NCI-H2196 (cell line): ENCODE data around the gene KCNF1.

Source experiments
- DNase-seq: peaks from one replicate; lab custom pipeline; 2025; ENCODE audit not compliant: unreplicated experiment; lab: John Stamatoyannopoulos, UW

The KCNF1 gene, protein sequence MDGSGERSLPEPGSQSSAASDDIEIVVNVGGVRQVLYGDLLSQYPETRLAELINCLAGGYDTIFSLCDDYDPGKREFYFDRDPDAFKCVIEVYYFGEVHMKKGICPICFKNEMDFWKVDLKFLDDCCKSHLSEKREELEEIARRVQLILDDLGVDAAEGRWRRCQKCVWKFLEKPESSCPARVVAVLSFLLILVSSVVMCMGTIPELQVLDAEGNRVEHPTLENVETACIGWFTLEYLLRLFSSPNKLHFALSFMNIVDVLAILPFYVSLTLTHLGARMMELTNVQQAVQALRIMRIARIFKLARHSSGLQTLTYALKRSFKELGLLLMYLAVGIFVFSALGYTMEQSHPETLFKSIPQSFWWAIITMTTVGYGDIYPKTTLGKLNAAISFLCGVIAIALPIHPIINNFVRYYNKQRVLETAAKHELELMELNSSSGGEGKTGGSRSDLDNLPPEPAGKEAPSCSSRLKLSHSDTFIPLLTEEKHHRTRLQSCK

GRCh38 chr2:10911291-10912075 is at the start of gene KCNF1:
Gene KCNF1 (plus strand): TSS chr2:10911934. CDS start chr2:10912427, 493 bp downstream.
- DNase-seq, result peak; percentile 30

GRCh38 chr2:10862330-10862729 is 49.4 kb upstream of the KCNF1 start:
- DNase-seq, result no peak

DNA sequence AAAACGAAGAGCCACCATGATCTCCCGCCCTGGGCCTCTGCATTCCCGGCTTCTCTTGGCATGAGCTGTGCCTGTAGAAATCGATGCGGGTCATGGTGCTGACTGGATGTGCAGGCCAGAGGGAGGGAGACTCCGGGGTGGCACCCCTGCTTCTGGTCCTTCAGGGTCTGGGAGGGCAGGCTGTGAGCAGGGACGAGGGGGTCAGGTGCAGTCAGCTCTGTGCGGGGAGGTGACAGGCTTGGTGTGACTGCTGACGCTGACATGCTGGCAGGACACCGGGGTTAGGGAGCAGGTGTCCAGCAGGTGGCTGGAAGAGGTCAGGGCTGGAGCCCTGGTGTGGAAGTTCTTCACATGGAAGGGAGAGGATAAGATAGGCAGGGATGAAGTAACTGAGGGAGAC is 48.7 kb upstream of the KCNF1 start:
- DNase-seq, result no peak

GRCh38 chr2:10863837-10864236 is 47.9 kb upstream of the KCNF1 start:
- DNase-seq, result no peak

DNA sequence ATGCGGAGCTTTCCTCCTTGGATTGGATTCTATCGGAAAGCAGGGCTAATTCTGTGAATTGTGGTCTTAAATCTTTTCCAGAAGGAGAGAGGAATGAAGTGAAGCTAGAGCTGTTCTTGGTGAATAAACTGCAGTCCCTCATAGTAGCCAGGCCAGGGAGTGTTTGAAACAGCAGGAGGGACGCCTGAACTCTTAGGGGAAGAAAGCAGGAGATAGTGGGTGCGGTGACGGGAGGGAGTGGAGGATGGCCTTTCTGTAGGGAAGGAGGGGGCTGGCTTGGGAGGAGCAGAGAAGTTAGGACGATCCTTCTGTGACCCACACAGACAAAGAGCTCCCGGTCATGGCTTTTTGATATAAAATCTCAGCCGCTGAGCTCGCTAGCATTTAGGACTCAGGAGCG is 47.5 kb upstream of the KCNF1 start:
- no peak for DNase-seq

DNA sequence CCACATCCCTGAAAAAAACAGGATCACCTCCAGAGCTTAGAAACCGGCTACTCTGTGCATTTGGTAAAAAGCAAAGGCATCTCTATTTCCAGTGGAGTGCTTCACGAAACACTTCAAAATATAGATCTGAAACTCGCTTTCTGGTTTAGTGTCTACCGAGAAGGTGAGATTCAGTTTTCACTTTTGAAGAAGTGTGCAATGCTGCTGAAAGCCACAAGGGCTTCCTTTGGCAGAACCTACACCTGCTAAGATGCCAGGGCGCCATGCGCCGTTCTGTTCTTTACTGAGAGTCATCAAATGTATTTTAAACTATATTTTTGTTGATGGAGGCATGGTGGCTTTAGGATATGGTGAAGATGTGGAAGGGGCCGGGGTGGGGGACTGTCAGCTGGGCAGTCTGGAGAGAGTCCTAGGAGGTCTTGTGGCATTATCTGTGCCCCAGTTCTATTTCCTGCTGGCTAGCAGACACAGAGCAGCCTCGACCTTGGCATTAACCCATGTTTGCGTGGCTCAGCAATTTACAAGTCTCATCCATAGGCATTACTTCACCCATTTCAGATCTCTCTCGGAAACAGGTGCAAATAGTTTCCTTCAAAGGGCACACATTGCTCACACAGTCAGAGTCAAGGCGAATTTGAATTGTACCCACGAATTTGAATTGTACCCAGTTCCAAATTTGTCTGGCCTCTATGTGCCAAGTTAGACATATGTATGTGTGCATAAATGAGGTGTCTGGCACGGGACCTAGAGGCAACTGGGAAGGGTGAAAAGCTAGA is 46.7 kb upstream of the KCNF1 start:
- DNase-seq, result no peak

- no peak for DNase-seq
Observed at GRCh38 chr2:10865841-10866240, 45.9 kb upstream of the KCNF1 start.

- no peak for DNase-seq
Observed at GRCh38 chr2:10867692-10868420, 43.9 kb upstream of the KCNF1 start.

DNA sequence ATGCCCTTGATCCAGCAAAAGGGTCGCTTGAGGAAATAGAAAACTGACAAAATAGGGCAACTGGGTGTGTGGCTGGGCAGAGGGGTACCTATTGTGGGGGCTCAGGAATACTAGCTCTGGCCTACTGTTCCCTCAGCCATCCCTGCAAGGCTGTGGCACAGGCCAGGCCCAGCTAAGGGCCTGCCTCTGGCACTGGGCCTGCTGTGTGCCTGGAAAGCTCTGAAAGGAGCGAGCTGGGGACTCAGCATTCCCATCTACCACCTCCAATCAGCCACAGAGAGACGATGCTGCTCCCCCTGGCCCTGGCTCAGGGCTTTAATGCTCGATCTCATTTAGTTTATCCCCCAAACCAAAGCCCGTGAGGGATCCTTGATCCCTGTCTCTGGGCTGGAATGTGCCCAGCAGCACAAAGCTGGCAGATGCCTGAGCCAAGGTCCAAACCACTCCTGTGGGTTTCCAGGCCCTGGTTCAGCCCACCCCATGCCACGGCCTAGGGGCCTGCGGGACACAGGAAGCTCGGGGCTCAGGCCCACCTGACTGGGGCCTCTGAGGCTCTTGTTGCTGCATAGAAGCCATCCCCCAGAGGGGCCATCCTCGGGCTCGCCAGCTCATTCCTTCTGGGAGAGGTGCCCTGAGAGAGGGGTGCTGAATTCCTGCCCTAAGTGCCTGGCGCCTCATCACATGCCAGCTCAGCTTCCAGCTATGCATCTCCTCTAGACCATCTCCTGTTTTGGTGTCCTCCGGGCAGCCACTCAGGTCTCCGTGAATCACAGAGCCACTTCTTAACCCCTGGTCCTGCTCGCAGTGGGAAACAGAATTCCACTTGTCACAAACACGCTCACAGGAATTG is 43.0 kb upstream of the KCNF1 start:
- DNase-seq, result no peak

DNA sequence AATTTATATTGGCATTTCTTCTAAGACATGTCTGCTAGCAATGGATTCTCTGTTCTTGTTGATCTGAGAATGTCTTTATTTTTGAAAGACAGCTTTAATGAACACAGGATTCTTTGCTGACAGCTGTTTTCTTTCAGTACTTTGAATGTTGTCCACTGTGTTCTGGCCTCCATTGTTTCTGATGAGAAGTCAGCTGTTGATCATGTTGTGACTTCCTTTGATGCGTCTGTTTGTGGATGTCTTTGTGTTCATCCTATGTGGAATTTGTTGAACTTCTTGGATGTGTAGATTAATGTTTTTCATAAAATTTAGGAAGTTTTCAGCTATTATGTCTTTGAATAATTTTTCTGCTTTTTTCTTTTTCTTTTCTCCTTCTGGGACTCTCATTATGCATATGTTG is 39.8 kb upstream of the KCNF1 start:
- DNase-seq, result no peak

DNA sequence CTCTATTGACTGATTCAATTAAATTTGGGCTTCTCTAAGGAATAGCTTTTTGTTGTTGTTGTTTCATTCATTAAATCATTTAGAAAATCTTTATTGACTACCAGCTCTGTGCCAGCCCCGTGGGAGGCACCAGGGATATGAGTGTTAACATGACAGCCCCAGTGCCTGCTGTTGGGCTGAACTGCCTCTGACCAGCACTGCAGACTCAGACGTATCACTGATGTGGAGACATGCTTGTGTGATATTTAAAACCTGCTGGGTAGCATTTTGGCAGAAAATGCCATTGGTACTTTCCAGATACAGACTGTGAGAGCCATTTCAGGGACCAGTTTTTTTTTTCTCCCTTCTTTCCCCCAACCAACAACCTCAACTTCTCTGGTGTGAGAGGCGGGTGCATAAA is 38.6 kb upstream of the KCNF1 start:
- DNase-seq, result no peak

DNA sequence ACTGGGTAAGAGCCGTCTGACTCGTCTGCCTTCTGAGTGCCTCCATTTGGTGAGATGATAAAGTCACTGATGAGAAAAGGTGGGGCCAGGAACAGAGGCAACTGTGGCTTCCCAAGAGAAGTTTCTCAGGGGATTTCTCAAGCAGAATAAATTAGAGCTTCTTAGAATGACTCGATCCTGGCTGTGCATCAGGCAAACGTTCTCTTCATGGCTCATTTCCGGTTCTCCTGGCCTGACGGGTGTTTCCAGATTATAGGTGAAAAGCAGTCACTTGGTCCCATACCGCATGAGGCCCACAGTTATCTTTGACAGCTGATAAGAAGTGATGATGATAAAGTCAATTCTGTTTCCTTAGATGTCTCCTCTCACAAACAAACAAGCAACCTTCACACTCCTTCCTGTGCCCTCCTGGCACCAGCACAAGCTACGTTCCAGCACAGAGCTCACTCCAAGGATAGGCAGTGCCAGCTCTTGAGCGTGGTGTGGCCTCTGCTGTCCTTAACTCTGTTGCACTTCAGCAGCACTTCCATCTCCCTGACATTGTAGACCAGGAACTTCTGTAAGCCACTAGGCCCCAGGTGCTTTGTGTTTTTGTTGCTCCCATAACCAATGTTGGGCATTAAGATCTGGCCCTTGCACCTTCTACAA is 37.8 kb upstream of the KCNF1 start:
- no peak for DNase-seq

- no peak for DNase-seq
Observed at GRCh38 chr2:10875126-10875525, 36.6 kb upstream of the KCNF1 start.

GRCh38 chr2:10876394-10876793 is 35.3 kb upstream of the KCNF1 start:
- no peak for DNase-seq

- DNase-seq, result no peak
Observed at GRCh38 chr2:10876963-10877362, 34.8 kb upstream of the KCNF1 start.

DNA sequence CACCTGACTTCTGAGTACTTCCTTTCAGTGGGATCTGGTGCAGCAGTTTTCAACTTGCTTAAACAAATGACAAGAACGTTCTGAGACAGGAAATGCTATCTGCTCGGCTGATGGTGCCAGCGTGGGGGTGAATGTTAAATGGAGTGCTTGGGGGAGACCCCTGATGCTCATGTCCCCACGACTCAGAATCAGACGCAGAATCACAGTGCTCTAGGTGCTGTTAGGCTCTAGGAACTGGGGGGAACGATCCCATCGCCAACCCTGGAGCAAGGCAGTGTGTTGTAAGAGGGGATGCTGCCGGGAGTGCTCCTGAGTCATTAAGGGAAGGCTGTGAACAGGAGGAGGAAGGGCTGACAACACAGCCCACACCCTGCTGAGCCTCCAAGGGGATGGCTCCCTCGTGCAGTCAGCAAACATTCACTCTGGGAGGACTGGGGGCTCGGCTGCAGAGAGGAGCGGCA is 34.1 kb upstream of the KCNF1 start:
- no peak for DNase-seq

- no peak for DNase-seq
Observed at GRCh38 chr2:10878268-10878915, 33.3 kb upstream of the KCNF1 start.

DNA sequence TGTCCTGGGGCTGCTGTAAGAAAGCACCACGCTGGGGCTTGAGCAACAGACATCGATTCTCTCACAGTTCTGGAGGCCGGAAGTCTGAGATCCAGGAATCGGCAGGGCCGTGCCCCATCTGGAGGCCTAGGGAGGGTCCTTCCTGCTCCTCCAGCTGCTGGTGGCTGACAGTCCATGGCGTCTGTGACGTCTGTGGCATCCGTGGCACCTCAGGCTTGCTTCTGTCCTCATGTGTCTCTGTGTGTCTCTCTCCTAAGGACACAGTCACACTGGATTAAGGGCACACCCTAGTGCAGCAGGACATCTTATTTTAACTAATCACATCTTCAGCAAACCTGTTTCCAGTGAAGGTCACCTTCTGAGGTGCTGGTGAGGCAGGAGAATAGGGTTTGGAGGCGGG is 32.6 kb upstream of the KCNF1 start:
- no peak for DNase-seq
